ENCODE results near the gene ZBTB49. TPM values are rescaled to one million over a fixed set of nuclear protein-coding genes. Genes with fewer than 3 reads are reported as not detected.

The ZBTB49 gene
- total RNA-seq, 3 donors from 2014 or later (not counting 1 experiment from before 2014, with no cell fraction given) = 19.3 to 36.5 (median 30.0) TPM

DNA sequence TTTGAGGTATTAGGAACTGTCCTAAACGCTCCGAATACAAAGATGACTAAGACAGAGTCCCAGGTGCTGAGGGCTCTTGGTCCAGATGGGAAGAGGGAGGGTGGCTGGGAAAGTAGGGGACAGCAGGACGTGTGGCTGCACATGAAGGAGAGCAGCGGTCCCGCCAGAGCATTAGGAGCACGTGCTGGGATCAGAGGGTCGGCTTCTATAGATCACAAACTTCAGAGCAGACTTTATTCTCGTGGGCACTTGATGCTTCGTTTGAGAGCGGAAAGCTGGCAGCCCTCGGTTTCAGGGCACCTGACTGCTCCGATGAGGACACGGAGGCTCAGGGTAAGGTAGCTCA lies 26.1 kb downstream of the ZBTB49 start:
- Mint-ChIP-seq H3K27ac (no peak overlapping the region), H3K27me3 (ENCODE audit: low read depth in 2 of 2) (no peaks in the 10 kb centered on the region), H3K36me3 (peaks cover 7% of the 10 kb centered on the region), H3K4me1 (no peaks in the 10 kb centered on the region), H3K4me3 (no peak overlapping the region), H3K9me3 (no peaks in the 10 kb centered on the region)
- no peaks in the 10 kb centered on the region for H3K9me3 ChIP-seq (ENCODE audit: control insufficient read depth, insufficient read depth, low read length)
- intact Hi-C loops (cut with micrococcal nuclease) = no loop called here
- H3K4me3 ChIP-seq (ENCODE audit: low read length) = no peak overlapping the region
- H3K4me1 ChIP-seq (ENCODE audit: control insufficient read depth, insufficient read depth, low read length) = no peaks in the 10 kb centered on the region
- H3K27ac ChIP-seq (ENCODE audit: low read length) = no peak overlapping the region
- ATAC-seq (no peak), DNase-seq (no peak)
- TF ChIP-seq CTCF (IDR thresholded peaks at IDR 0.05) = no peak
- H3K36me3 ChIP-seq (ENCODE audit: control insufficient read depth, insufficient read depth, low read length) = peaks cover 49% of the 10 kb centered on the region
- 97% methylated on average over 13 of the region's 13 CpGs for WGBS (ENCODE audit: insufficient coverage)
- no peaks in the 10 kb centered on the region for H3K27me3 ChIP-seq (ENCODE audit: control insufficient read depth, insufficient read depth, low read length)

DNA sequence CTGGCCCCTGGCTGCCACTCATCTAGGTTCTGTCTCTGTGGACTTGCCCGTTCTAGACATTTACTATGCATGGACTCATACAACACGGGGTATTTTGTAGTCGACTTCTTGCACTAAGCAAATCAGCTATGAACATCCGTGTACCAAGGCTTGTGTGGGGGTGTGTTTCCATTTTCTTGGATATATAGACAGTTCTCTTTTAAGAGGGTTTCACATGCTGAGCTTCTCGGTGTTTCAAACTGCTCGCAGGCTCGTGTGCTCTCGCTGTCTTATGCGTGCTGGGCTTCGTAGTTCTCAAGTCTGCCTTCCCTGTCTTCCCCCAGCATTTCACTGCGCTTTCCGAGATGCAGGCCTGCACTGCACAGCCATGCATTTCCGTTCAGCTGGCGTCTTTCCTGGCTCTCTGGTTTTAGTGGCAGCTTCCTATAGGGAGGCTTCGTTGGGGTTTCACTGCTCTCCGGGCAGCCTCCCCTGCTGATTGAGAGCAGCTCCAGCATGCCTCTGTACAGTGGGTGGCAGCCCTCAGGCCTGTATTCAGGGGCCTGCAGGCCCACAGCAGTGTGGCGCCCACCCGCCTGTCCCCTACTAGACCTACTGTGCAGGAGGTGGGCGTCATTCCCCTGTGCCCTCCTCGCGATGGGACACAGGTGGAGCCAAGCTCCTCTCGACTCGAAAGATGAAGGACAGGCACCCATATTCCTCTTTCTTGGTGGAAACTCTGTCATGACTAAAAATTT lies 27.6 kb downstream of the ZBTB49 start:
- TF ChIP-seq CTCF (IDR thresholded peaks at IDR 0.05) = no peak
- no peaks in the 10 kb centered on the region for H3K9me3 Mint-ChIP-seq
- Histone ChIP-seq H3K27ac (ENCODE audit: low read length) (no peak overlapping the region), H3K27me3 (ENCODE audit: control insufficient read depth, insufficient read depth, low read length) (no peaks in the 10 kb centered on the region), H3K9me3 (ENCODE audit: control insufficient read depth, insufficient read depth, low read length) (no peaks in the 10 kb centered on the region), H3K36me3 (ENCODE audit: control insufficient read depth, insufficient read depth, low read length) (peaks cover 58% of the 10 kb centered on the region), H3K4me3 (ENCODE audit: low read length) (no peak overlapping the region), H3K4me1 (ENCODE audit: control insufficient read depth, insufficient read depth, low read length) (no peaks in the 10 kb centered on the region)
- H3K4me3 Mint-ChIP-seq = no peak overlapping the region
- intact Hi-C loops (cut with micrococcal nuclease) = no loop called here
- no peaks in the 10 kb centered on the region for H3K27me3 Mint-ChIP-seq (ENCODE audit: low read depth in 2 of 2)
- H3K36me3 Mint-ChIP-seq = peaks cover 7% of the 10 kb centered on the region
- ATAC-seq (no peak), DNase-seq (no peak)
- WGBS (ENCODE audit: insufficient coverage) = 92% methylated on average over 23 of the region's 23 CpGs
- H3K4me1 Mint-ChIP-seq = no peaks in the 10 kb centered on the region
- peak overlapping the region in 1 of 2 donors; percentile 49 for H3K27ac Mint-ChIP-seq

GRCh38 chr4:4320528-4320927 lies 30.5 kb downstream of the ZBTB49 start:
- ATAC-seq = no peak
- DNase-seq = no peak
- H3K9me3 Mint-ChIP-seq = no peaks in the 10 kb centered on the region
- 97% methylated on average over 15 of the region's 15 CpGs for WGBS (ENCODE audit: insufficient coverage)
- Histone ChIP-seq H3K27me3 (ENCODE audit: control insufficient read depth, insufficient read depth, low read length) (no peaks in the 10 kb centered on the region), H3K27ac (ENCODE audit: low read length) (no peak overlapping the region), H3K4me3 (ENCODE audit: low read length) (no peak overlapping the region), H3K36me3 (ENCODE audit: control insufficient read depth, insufficient read depth, low read length) (peaks cover 38% of the 10 kb centered on the region), H3K9me3 (ENCODE audit: control insufficient read depth, insufficient read depth, low read length) (no peaks in the 10 kb centered on the region), H3K4me1 (ENCODE audit: control insufficient read depth, insufficient read depth, low read length) (no peaks in the 10 kb centered on the region)
- H3K27ac Mint-ChIP-seq = no peak overlapping the region
- no peak overlapping the region for H3K4me3 Mint-ChIP-seq
- no peaks in the 10 kb centered on the region for H3K27me3 Mint-ChIP-seq (ENCODE audit: low read depth in 2 of 2)
- peaks cover 4 to 5% of the 10 kb centered on the region in 2 donors for H3K4me1 Mint-ChIP-seq
- TF ChIP-seq CTCF (IDR thresholded peaks at IDR 0.05) = no peak
- intact Hi-C loops (cut with micrococcal nuclease) = no loop called here
- no peaks in the 10 kb centered on the region for H3K36me3 Mint-ChIP-seq

Measured in natural killer cell (primary cell).